SU-DHL-6 (cell line): ENCODE data around the gene RNASE3.

ENCODE experiments used
- CTCF ChIP-seq: fragments of 200-600 bp; sonication (generic); IDR thresholded peaks from one replicate; pipeline ENCODE4 v1.5.1; 2017; ENCODE audit warnings: antibody characterized with exemption, mild to moderate bottlenecking, low read length, moderate library complexity; ENCODE audit not compliant: insufficient read depth, poor library complexity, severe bottlenecking
- EZH2phosphoT487 ChIP-seq: fragments of 200-600 bp; sonication (generic), shearing (Covaris generic); conservative IDR thresholded peaks from 2 replicates; pipeline ENCODE4 v1.6.1; 2018; ENCODE audit warnings: mild to moderate bottlenecking, antibody characterized with exemption, low read length, moderate library complexity, mixed read lengths

GRCh38 chr14:20878695-20879094 lies 12.5 kb upstream of the RNASE3 start:
- TF ChIP-seq CTCF (no peak), EZH2phosphoT487 (no peak)
